ENCODE data around the gene TCAF1.
"Not testable (repeated sequence)": the region's sequence is repeated elsewhere in the genome, so short reads cannot be mapped to it uniquely, and the experiment has no call there.

TCAF1 gene

GRCh38 chr7:143902332-143902899, 440 bp upstream of the TCAF1 start:
- DNase-seq (ENCODE audit: low spot score), result no peak

- no peak for DNase-seq (ENCODE audit: low spot score)
These were observed 676 bp downstream of the TCAF1 start for GRCh38 chr7:143901332-143901667.

GRCh38 chr7:143900230-143900766, 1.7 kb downstream of the TCAF1 start:
- no peak for DNase-seq (ENCODE audit: low spot score)

- no peak for DNase-seq (ENCODE audit: low spot score)
These were observed 3.2 kb downstream of the TCAF1 start for GRCh38 chr7:143898810-143899209.

GRCh38 chr7:143896667-143897066, 5.3 kb downstream of the TCAF1 start:
- no peak for DNase-seq (ENCODE audit: low spot score)

- DNase-seq (ENCODE audit: low spot score), result no peak
These were observed 9.3 kb downstream of the TCAF1 start for GRCh38 chr7:143892527-143893300.

- DNase-seq (ENCODE audit: low spot score), result no peak
These were observed 10.5 kb downstream of the TCAF1 start for GRCh38 chr7:143891457-143891856.

GRCh38 chr7:143890558-143890957, 11.4 kb downstream of the TCAF1 start:
- DNase-seq (ENCODE audit: low spot score), result no peak

GRCh38 chr7:143889068-143889467, 12.9 kb downstream of the TCAF1 start:
- no peak for DNase-seq (ENCODE audit: low spot score)

GRCh38 chr7:143886826-143887477, 15.0 kb downstream of the TCAF1 start:
- no peak for DNase-seq (ENCODE audit: low spot score)

- no peak for DNase-seq (ENCODE audit: low spot score)
These were observed 16.0 kb downstream of the TCAF1 start for GRCh38 chr7:143885951-143886350.

- DNase-seq (ENCODE audit: low spot score), result peak; percentile 88
These were observed 16.9 kb downstream of the TCAF1 start for GRCh38 chr7:143884969-143885559.

- no peak for DNase-seq (ENCODE audit: low spot score)
These were observed 17.6 kb downstream of the TCAF1 start for GRCh38 chr7:143884241-143884968.

GRCh38 chr7:143882604-143883078, 19.3 kb downstream of the TCAF1 start:
- peak; percentile 90 for DNase-seq (ENCODE audit: low spot score)

GRCh38 chr7:143882020-143882603, 19.9 kb downstream of the TCAF1 start:
- peak; percentile 82 for DNase-seq (ENCODE audit: low spot score)

GRCh38 chr7:143878884-143879283, 23.1 kb downstream of the TCAF1 start:
- no peak for DNase-seq (ENCODE audit: low spot score)

GRCh38 chr7:143877098-143877497, 24.9 kb downstream of the TCAF1 start:
- DNase-seq (ENCODE audit: low spot score), result no peak

GRCh38 chr7:143876218-143876617, 25.8 kb downstream of the TCAF1 start:
- DNase-seq (ENCODE audit: low spot score), result no peak

GRCh38 chr7:143873242-143873641, 28.7 kb downstream of the TCAF1 start:
- DNase-seq (ENCODE audit: low spot score), result not testable (repeated sequence)

GRCh38 chr7:143871534-143871933, 30.4 kb downstream of the TCAF1 start:
- not testable (repeated sequence) for DNase-seq (ENCODE audit: low spot score)

- DNase-seq (ENCODE audit: low spot score), result not testable (repeated sequence)
These were observed 44.0 kb downstream of the TCAF1 start for GRCh38 chr7:143857994-143858393.
